H1 (cell line): ENCODE results near the gene DNAJB14.

Source experiments
- ASH2L ChIP-seq: fragments of 200-600, 300-600 bp; sonication (generic); IDR thresholded peaks from one replicate; pipeline ENCODE4 v1.7.1; 2017; ENCODE audit warnings: low read length
- ATF2 ChIP-seq: IDR thresholded peaks from 2 replicates; pipeline ENCODE4 v1.6.1; 2012; ENCODE audit warnings: low read length, inconsistent platforms
- CTCF ChIP-seq, 3 experiments: IDR thresholded peaks; 1 replicate in 2 of 3; 2 replicates in 1 of 3; pipeline versions ENCODE4 v1.5.1 to v1.6.1; 2011; ENCODE audit warnings: low read length in 3 of 3, mild to moderate bottlenecking in 3 of 3, inconsistent platforms in 2 of 3, low read depth in 1 of 3, moderate library complexity in 1 of 3; ENCODE audit not compliant: insufficient read depth in 1 of 3; ENCODE audit errors: control extremely low read depth in 1 of 3
- EGR1 ChIP-seq: IDR thresholded peaks from 2 replicates; pipeline ENCODE4 v1.6.1; 2011; ENCODE audit warnings: low read depth, low read length, borderline replicate concordance
- EP300 ChIP-seq, 2 experiments: IDR thresholded peaks; 1 replicate in 1 of 2; 2 replicates in 1 of 2; pipeline ENCODE4 v1.6.1; 2011 to 2012; ENCODE audit warnings: low read depth in 2 of 2, low read length in 2 of 2, mild to moderate bottlenecking in 2 of 2, borderline replicate concordance in 1 of 2, inconsistent platforms in 1 of 2, moderate library complexity in 1 of 2
- POLR2A ChIP-seq, 2 experiments: IDR thresholded peaks; 1 replicate in 1 of 2; 2 replicates in 1 of 2; pipeline ENCODE4 v1.6.1; 2011; ENCODE audit warnings: low read depth in 2 of 2, low read length in 2 of 2, mild to moderate bottlenecking in 2 of 2; ENCODE audit errors: control extremely low read depth in 1 of 2
- RFX5 ChIP-seq: IDR thresholded peaks from 2 replicates; pipeline ENCODE4 v1.6.1; 2011; ENCODE audit warnings: low read depth, low read length, improper control_type of control experiment, borderline replicate concordance
- RNF2 ChIP-seq: fragments of 200-900, 300-1000 bp; sonication (generic); IDR thresholded peaks from 2 replicates; pipeline ENCODE4 v1.7.1; 2016; ENCODE audit warnings: borderline replicate concordance, low read depth, mild to moderate bottlenecking, antibody characterized with exemption, low read length; ENCODE audit not compliant: poor library complexity, severe bottlenecking; ENCODE audit errors: missing control alignments
- TBP ChIP-seq: IDR thresholded peaks from 2 replicates; pipeline ENCODE4 v1.6.1; 2011; ENCODE audit warnings: low read depth, low read length, improper control_type of control experiment

- no peak for TF ChIP-seq CTCF (IDR thresholded peaks at IDR 0.05; ENCODE audit: control extremely low read depth in 1 of 3, insufficient read depth in 1 of 3, low read depth in 1 of 3, low read length in 3 of 3)
- no peak for TF ChIP-seq EP300 (IDR thresholded peaks at IDR 0.05; ENCODE audit: borderline replicate concordance in 1 of 2, low read depth in 2 of 2, low read length in 2 of 2)
- TF ChIP-seq POLR2A (IDR thresholded peaks at IDR 0.05; ENCODE audit: control extremely low read depth in 1 of 2, low read depth in 2 of 2, low read length in 2 of 2) = no peak
- no peak for TF ChIP-seq EGR1
- TF ChIP-seq RFX5 = no peak
- TF ChIP-seq ATF2 = no peak
- TF ChIP-seq RNF2 = no peak
- TF ChIP-seq ASH2L = no peak
- TF ChIP-seq TBP = no peak
Measured at GRCh38 chr4:99934891-99935290, 11.5 kb downstream of the DNAJB14 start.
